ENCODE data around the gene EFL1. TPM values are rescaled to one million over a fixed set of nuclear protein-coding genes. Genes with fewer than 3 reads are reported as not detected.
"Not testable (repeated sequence)": the region's sequence is repeated elsewhere in the genome, so short reads cannot be mapped to it uniquely, and the experiment has no call there.

EFL1 gene
- total and polyA plus RNA-seq, 9 of the 15 experiments (the other 6 are each of a cell fraction or from before 2014, with no cell fraction given), result 4.8 to 32.5 (median 16.9) TPM

DNA sequence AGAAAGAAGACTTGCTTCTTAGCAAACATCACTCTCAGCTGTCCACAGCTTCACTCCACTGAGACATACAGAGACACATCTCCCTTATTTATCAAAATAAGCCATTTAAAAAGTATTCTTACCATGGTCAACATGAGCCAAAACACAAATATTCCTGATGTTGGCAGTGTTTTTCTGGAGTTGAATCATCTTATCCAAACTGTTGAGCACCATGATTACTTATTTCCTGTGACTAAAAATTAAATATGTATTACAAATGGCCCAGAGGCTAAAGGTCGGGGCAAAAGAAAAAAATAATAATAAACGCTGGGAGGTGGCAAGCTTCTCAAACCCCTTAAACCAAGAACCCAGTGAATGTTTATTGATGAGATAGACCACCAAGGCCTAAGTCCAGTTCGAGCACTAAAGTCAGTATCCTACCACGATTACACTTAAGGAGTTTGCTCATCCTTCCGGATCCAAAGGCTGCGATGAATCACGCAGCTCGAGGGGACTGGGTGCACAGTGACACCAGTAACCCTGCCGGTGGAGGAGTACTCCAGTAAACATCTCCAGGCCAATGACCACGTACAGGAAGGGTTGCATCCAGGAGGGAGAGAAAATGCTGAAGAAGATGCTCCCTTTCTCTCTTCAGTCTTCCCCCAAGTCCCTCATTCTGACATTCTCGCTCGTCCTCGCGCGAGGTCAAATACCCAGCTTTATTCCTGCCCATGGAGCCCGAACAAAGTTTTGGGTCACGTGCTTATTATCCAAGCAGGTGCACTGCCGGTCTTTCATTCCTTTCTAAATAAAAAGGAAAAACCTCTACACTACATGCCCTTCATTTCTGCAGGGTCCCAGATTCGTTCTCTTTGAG lies 740 bp downstream of the EFL1 start (continued):
- TF ChIP-seq, protein P1, sequence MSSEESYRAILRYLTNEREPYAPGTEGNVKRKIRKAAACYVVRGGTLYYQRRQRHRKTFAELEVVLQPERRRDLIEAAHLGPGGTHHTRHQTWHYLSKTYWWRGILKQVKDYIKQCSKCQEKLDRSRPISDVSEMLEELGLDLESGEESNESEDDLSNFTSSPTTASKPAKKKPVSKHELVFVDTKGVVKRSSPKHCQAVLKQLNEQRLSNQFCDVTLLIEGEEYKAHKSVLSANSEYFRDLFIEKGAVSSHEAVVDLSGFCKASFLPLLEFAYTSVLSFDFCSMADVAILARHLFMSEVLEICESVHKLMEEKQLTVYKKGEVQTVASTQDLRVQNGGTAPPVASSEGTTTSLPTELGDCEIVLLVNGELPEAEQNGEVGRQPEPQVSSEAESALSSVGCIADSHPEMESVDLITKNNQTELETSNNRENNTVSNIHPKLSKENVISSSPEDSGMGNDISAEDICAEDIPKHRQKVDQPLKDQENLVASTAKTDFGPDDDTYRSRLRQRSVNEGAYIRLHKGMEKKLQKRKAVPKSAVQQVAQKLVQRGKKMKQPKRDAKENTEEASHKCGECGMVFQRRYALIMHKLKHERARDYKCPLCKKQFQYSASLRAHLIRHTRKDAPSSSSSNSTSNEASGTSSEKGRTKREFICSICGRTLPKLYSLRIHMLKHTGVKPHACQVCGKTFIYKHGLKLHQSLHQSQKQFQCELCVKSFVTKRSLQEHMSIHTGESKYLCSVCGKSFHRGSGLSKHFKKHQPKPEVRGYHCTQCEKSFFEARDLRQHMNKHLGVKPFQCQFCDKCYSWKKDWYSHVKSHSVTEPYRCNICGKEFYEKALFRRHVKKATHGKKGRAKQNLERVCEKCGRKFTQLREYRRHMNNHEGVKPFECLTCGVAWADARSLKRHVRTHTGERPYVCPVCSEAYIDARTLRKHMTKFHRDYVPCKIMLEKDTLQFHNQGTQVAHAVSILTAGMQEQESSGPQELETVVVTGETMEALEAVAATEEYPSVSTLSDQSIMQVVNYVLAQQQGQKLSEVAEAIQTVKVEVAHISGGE (CRISPR knock-in tag; IDR thresholded peaks at IDR 0.05), result peak; percentile 79 to 94 (median 89); a peak in 5 of 6 replicates
- TF ChIP-seq CHD2 (IDR thresholded peaks at IDR 0.05; ENCODE audit: low read depth, low read length) (peak; percentile 45; the same call in 1 of the 2 replicates), CTBP1 (IDR thresholded peaks at IDR 0.05; ENCODE audit: borderline replicate concordance) (peak; percentile 16; the same call in 1 of the 2 replicates), BHLHE40 (IDR thresholded peaks at IDR 0.05; ENCODE audit: low read length) (peak; percentile 69), ETV5 (CRISPR knock-in tag; IDR thresholded peaks at IDR 0.05; ENCODE audit: low read depth) (0 out of 2 replicates have a peak, but pooled peaks have one; percentile 3), DPF2 (IDR thresholded peaks at IDR 0.05) (0 out of 2 replicates have a peak, but pooled peaks have one; percentile 33), EP400 (IDR thresholded peaks at IDR 0.05) (peak; percentile 45)
- TF ChIP-seq, protein P2, sequence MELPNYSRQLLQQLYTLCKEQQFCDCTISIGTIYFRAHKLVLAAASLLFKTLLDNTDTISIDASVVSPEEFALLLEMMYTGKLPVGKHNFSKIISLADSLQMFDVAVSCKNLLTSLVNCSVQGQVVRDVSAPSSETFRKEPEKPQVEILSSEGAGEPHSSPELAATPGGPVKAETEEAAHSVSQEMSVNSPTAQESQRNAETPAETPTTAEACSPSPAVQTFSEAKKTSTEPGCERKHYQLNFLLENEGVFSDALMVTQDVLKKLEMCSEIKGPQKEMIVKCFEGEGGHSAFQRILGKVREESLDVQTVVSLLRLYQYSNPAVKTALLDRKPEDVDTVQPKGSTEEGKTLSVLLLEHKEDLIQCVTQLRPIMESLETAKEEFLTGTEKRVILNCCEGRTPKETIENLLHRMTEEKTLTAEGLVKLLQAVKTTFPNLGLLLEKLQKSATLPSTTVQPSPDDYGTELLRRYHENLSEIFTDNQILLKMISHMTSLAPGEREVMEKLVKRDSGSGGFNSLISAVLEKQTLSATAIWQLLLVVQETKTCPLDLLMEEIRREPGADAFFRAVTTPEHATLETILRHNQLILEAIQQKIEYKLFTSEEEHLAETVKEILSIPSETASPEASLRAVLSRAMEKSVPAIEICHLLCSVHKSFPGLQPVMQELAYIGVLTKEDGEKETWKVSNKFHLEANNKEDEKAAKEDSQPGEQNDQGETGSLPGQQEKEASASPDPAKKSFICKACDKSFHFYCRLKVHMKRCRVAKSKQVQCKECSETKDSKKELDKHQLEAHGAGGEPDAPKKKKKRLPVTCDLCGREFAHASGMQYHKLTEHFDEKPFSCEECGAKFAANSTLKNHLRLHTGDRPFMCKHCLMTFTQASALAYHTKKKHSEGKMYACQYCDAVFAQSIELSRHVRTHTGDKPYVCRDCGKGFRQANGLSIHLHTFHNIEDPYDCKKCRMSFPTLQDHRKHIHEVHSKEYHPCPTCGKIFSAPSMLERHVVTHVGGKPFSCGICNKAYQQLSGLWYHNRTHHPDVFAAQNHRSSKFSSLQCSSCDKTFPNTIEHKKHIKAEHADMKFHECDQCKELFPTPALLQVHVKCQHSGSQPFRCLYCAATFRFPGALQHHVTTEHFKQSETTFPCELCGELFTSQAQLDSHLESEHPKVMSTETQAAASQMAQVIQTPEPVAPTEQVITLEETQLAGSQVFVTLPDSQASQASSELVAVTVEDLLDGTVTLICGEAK (IDR thresholded peaks at IDR 0.05), result peak; percentile 86
- TF ChIP-seq, protein P2 (CRISPR knock-in tag; IDR thresholded peaks at IDR 0.05), result peak; percentile 79; the same call in 1 of the 2 replicates
- TF ChIP-seq, protein P3, sequence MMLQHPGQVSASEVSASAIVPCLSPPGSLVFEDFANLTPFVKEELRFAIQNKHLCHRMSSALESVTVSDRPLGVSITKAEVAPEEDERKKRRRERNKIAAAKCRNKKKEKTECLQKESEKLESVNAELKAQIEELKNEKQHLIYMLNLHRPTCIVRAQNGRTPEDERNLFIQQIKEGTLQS (IDR thresholded peaks at IDR 0.05), result peak; percentile 62
- TF ChIP-seq, protein P3 (CRISPR knock-in tag; conservative IDR thresholded peaks at IDR 0.05), result not testable (repeated sequence)

Data from K562 (cell line).